Esophagus (tissue), 2 donors: ENCODE measurements around the gene TMC6. TPM values are rescaled to one million over a fixed set of nuclear protein-coding genes. Genes with fewer than 3 reads are reported as not detected.

ENCODE experiments used
- H3K27ac ChIP-seq, 2 donors: one replicate each; pipeline ENCODE4 v1.5.1; 2013; ENCODE audit warnings: low read depth in 2 of 2, mild to moderate bottlenecking in 2 of 2, inconsistent platforms in 1 of 2, low read length in 1 of 2, moderate library complexity in 1 of 2
- H3K27me3 ChIP-seq, 2 donors: one replicate each; pipeline ENCODE4 v1.6.1; 2013; ENCODE audit warnings: low read length in 2 of 2, control low read depth in 1 of 2, mild to moderate bottlenecking in 1 of 2; ENCODE audit not compliant: insufficient read depth in 2 of 2, control insufficient read depth in 1 of 2
- H3K36me3 ChIP-seq, 2 donors: one replicate each; pipeline ENCODE4 v1.6.1; 2013; ENCODE audit warnings: low read length in 1 of 2; ENCODE audit not compliant: control insufficient read depth in 2 of 2, insufficient read depth in 2 of 2
- H3K4me1 ChIP-seq, 2 donors: one replicate each; pipeline ENCODE4 v1.6.1; 2013; ENCODE audit warnings: low read length in 1 of 2; ENCODE audit not compliant: control insufficient read depth in 2 of 2, insufficient read depth in 2 of 2
- H3K4me3 ChIP-seq, 2 donors: one replicate each; pipeline ENCODE4 v1.5.1; 2013; ENCODE audit warnings: low read length in 2 of 2, mild to moderate bottlenecking in 2 of 2, low read depth in 1 of 2, moderate library complexity in 1 of 2
- H3K9me3 ChIP-seq, 2 donors: one replicate each; pipeline ENCODE4 v1.6.1; 2013; ENCODE audit warnings: mild to moderate bottlenecking in 2 of 2, low read depth in 1 of 2, low read length in 1 of 2, moderate library complexity in 1 of 2; ENCODE audit not compliant: control insufficient read depth in 2 of 2, insufficient read depth in 1 of 2
- WGBS, 2 donors: extraction: QIAGEN DNeasy Blood & Tissue Kit; methylation state at CpG; one replicate each; pipeline ENCODE4 v1.1.7; 2013; 5-methylcytosine and 5-hydroxymethylcytosine counted together
- polyA plus RNA-seq, 2 donors: library from polyadenylated mRNA; stranded (reverse); fragments of 200-250 nt; gene quantifications; one replicate each; pipeline ENCODE4 v1.2.3, GENCODE V29; 2013
- donor health status: healthy with polysubstance abuse.
- donor health status: Bipolar disorder and iron deficiency.

TMC6 gene
- polyA plus RNA-seq, 2 donors, result 24.3 to 37.5 TPM

DNA sequence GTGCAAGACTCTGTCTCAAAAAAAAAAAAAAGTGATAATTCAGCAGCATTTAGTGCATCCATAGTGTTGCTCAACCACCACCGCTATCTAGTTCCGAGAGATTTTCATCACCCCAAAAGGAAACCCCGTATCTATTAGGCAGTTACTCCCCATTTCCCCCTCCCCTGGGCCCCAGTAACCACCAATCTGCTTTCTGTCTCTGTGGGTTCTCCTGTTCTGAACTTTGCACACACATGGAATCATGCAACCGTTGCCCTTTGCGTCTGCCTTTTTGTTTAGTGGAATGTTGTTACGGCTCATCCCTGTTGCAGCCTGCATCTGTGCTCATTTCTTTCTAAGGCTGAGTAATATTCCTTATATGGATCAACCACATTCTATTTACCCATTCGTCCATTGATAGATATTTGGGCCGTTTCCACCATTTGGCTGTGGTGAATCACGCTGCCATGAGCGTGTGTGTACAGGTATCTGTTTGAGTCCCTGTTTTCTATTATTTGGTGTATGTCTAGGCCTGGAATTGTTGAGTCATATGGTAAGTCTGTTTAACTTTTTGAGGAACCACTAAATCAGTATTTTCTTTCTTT is 31.1 kb upstream of the TMC6 start:
- peak overlapping the region; percentile 45 to 72 for H3K27ac ChIP-seq
- H3K36me3 ChIP-seq, result no peaks in the 10 kb centered on the region
- no peaks in the 10 kb centered on the region for H3K27me3 ChIP-seq
- H3K9me3 ChIP-seq, result no peaks in the 10 kb centered on the region
- H3K4me1 ChIP-seq, result peaks cover 0 to 6% of the 10 kb centered on the region in 2 donors
- 47 to 58% methylated on average over 10 of the region's 10 CpGs for WGBS, 2 donors
- H3K4me3 ChIP-seq, result no peak overlapping the region

DNA sequence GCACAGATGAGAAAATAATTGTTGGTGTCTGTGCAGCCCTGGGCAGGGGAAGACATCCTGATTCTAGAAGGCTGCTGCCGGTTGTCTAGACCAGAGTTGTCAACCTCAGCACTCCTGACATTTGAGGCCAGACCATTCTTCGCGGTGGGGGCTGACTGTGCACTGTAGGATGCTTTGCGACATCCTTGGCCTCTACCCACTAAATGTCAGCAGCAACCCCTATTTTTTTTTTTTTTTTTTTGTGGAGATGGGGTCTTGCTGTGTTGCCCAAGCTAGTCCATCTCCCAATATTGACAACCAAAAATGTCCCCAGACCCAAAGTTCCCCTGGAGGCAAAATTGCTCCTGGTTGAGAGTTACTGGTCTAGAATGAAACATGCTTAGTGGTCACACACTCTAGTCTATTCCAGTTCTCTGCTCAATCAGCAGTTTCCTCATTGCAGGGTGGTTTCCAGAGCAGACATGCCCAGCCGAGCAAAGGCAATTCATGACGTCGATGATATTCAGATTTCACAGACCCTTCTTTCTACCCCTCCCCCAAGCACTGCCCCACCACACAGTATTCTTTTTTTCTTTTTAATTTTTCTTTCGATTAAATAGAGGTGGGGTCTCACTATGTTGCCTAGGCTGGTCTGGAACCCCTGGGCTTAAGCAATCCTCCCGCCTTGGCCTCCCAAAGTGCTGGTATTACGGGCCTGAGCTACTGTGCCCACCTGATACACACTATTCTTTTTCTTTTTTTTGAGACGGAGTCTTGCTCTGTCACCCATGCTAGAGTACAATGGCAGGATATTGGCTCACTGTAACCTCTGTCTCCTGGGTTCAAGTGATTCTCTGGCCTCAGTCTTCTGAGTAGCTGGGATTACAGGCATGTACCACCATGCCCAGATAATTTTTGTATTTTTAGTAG is 26.6 kb upstream of the TMC6 start:
- Histone ChIP-seq H3K36me3 (no peaks in the 10 kb centered on the region), H3K27ac (peak overlapping the region in 1 of 2 donors; percentile 36), H3K9me3 (no peaks in the 10 kb centered on the region), H3K4me3 (no peak overlapping the region), H3K27me3 (no peaks in the 10 kb centered on the region), H3K4me1 (peaks cover 0 to 2% of the 10 kb centered on the region in 2 donors)
- 72 to 84% methylated on average over 11 of the region's 11 CpGs for WGBS, 2 donors

DNA sequence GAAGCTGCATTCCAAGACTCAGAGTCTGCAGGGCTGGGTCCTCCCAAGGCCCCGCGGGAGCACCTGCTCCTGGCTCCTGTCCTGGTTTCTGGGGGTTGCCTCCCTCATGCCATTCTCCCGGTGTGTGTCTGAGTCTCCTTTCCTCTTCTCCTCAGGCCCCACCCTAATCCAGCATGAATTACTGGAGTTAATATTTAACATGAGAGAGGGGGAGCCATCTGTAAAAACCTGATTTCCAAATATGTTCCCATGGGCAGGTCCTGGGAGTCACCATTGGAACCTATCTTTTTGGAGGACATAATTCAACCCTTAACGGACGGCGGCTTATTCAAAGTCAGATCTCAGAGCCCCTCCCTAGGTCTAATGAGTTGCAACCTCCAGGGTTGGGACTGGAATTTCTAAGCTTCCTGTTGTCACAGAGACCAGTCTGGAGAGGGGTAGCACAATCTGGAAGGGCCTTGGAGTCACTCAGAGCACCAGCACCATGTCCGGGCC is 23.0 kb upstream of the TMC6 start:
- Histone ChIP-seq H3K9me3 (no peaks in the 10 kb centered on the region), H3K4me1 (peaks cover 0 to 2% of the 10 kb centered on the region in 2 donors), H3K36me3 (no peaks in the 10 kb centered on the region), H3K4me3 (no peak overlapping the region), H3K27me3 (no peaks in the 10 kb centered on the region), H3K27ac (peak overlapping the region; percentile 3 to 32)
- 55 to 58% methylated on average over 7 of the region's 7 CpGs for WGBS, 2 donors

DNA sequence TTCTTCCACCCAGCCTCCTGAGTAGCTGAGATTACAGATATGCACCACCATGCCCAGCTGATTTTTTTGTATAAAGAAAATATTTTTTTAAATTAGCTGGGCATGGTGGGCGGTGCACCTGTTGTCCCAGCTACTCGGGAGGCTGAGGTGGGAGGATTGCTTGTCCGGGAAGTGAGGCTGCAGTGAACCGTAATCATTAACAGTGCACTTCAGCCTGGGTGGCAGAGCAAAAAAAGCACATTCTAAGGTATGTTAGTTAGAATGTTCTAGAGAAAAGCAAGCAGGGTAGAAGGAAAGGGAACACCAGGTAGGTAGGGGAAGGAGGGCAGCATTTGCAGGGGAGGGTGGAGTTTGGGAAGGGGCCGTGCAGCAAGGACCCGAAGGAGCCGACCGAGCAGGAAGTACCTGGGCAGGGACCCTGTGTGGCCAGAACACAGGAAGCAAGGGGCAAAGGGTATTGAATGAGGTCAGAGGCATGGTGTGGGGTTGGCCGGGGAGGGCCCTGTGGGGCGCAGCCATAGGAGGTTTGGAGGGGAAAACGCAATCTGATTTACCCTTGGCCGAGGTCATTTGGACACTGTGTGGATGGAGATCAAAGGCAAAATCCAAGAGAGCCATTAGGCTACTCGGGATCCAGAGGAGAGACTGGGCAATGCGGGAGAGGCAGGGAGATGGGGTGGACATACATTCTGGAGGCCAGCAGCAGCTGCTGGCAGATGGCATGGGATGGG is 19.9 kb upstream of the TMC6 start:
- 76 to 85% methylated on average over 14 of the region's 14 CpGs for WGBS, 2 donors
- H3K27ac ChIP-seq, result no peak overlapping the region
- peaks cover 5 to 18% of the 10 kb centered on the region in 2 donors for H3K4me1 ChIP-seq

DNA sequence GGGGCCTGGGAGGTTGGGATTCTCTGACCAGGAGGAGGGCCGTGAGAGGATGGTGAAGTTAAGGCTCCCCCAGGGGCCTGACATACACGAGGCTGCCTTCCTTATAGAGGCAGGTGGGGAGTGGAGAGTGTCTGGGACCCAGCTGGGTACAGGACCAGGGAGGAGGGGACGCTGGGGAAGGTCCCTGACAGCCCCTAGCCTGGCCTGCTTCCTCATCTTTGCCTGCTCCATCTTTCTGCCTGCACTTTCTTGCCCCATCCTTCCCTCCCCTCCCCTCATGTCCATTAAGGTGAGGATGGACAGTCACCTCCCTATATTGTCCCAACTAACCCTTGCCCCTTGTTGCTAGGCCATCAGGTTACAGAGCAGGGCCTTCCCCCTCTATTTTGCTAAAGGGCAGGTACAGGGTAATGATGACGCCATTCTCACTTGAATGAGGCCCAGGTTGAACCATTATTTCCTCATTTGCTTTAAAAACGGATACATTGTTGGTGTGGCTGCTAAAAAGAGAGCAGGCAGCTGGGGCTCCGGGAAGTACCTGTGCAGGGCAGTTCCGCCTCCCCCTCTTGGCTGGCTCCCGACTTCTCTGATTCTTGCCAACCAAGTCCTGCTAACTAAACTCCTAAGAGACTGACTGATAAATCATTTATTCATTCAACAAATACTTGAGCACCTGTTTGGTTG is 18.9 kb upstream of the TMC6 start:
- Histone ChIP-seq H3K9me3 (no peaks in the 10 kb centered on the region), H3K27ac (peak overlapping the region in 1 of 2 donors; percentile 7), H3K36me3 (no peaks in the 10 kb centered on the region), H3K4me3 (no peak overlapping the region), H3K4me1 (peaks cover 5 to 20% of the 10 kb centered on the region in 2 donors), H3K27me3 (no peaks in the 10 kb centered on the region)
- 51 to 54% methylated on average over 7 to 8 of the region's 8 CpGs for WGBS, 2 donors

More for the DNA sequence above, 19.9 kb upstream of the TMC6 start:
- Histone ChIP-seq H3K36me3 (no peaks in the 10 kb centered on the region), H3K9me3 (no peaks in the 10 kb centered on the region), H3K4me3 (no peak overlapping the region), H3K27me3 (no peaks in the 10 kb centered on the region)

DNA sequence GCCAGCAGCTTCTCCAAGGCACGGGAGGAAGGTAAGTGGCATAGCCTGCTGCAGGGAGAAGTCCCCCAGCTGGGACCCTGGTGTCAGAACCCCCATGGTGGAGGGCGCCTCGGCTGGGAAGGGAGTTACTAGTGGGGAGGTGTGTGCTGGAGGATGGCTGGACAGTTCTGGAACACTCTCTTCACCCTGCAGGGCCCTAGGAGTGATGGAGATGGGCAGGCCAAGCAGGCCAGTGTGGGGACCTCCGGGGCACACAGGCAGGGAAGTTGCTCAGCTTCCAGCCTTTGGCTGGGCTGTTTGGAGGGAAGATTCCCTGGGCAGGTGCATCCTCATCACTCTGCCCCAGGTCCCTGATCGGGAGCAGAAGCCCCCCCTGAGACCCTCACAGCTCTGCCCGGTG is 18.3 kb upstream of the TMC6 start:
- H3K4me1 ChIP-seq, result peaks cover 5 to 21% of the 10 kb centered on the region in 2 donors
- no peak overlapping the region for H3K27ac ChIP-seq
- H3K4me3 ChIP-seq, result no peak overlapping the region
- H3K9me3 ChIP-seq, result no peaks in the 10 kb centered on the region
- H3K36me3 ChIP-seq, result no peaks in the 10 kb centered on the region
- H3K27me3 ChIP-seq, result no peaks in the 10 kb centered on the region
- WGBS, 2 donors, result 81 to 91% methylated on average over 6 of the region's 6 CpGs

DNA sequence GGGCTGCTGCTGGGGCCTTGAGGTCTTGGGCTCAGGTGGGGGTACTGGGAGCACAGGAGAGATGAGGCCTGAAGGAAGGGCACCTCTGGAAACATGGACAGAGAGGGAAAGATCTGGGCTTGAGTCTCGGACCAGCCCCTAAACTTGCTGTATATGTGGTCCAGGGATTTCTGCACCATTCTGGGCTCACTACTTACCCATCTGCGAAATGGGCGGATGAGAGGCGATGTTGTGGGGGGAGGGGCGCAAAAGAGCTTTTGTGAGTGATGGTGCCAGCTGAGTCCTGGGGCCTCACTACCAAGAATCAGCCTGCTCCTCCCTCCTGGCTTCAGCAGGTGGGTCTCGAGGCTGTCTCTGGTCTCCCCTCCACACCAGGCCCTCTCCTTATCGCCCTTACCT is 17.9 kb upstream of the TMC6 start:
- no peaks in the 10 kb centered on the region for H3K36me3 ChIP-seq
- no peaks in the 10 kb centered on the region for H3K27me3 ChIP-seq
- H3K4me3 ChIP-seq, result no peak overlapping the region
- no peak overlapping the region for H3K27ac ChIP-seq
- H3K9me3 ChIP-seq, result no peaks in the 10 kb centered on the region
- H3K4me1 ChIP-seq, result peaks cover 5 to 25% of the 10 kb centered on the region in 2 donors
- WGBS, 2 donors, result 96 to 97% methylated on average over 7 of the region's 7 CpGs

DNA sequence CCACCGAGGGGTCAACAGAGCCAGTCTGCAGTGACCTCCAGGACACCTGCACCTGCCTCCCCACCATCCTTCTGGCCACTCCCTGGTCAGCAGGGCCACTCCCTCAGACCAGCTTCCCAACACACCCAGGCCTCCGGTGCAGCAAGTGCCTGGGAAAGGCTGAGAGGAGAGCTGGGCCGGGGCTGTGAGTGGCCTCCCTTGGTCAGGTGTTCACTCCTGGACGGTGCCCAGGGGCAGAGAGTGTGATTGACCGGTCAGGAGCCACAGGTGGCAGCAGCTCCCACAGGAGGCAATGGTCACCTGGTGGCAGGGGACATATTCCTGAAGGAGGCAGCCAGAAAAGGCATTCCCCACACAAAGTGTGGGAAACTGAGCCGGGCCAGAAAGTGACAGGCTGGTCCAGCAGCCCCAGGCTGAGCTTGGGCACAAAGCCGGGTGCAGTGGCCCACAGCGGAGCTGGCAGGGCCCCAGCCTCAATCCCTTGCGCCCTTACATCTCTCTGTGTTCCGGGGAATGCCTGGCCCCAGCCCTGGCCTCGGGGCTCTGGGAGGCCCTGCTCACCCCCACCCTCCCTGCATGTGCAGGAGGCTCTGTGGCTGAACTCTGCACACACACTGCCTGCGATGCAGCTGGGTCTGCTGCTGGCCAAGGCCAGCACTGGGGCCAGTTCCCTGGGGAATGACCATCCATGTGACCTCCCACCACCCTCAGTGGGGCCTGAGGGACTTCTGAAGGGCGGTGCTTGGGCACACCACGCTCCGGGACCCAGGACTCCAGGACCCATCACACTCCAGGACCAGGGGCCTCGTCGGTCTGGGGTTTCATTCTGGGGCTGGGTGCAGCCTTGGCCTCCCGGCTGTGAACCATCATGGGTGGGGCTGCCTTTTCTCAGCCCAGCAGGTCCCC is 16.4 kb upstream of the TMC6 start:
- no peaks in the 10 kb centered on the region for H3K27me3 ChIP-seq
- peak overlapping the region; percentile 16 to 26 for H3K27ac ChIP-seq
- H3K4me1 ChIP-seq, result peaks cover 5 to 28% of the 10 kb centered on the region in 2 donors
- no peaks in the 10 kb centered on the region for H3K9me3 ChIP-seq
- no peak overlapping the region for H3K4me3 ChIP-seq
- WGBS, 2 donors, result 42 to 43% methylated on average over 17 to 18 of the region's 18 CpGs
- H3K36me3 ChIP-seq, result no peaks in the 10 kb centered on the region
